H1 (cell line): ENCODE data around the gene SLC25A12. TPM values are rescaled to one million over a fixed set of nuclear protein-coding genes. Genes with fewer than 3 reads are reported as not detected.

Source experiments
- BRCA1 ChIP-seq: IDR thresholded peaks from 2 replicates; pipeline ENCODE4 v1.6.1; 2012; ENCODE audit warnings: low read depth, low read length, improper control_type of control experiment
- MAFK ChIP-seq: IDR thresholded peaks from 2 replicates; pipeline ENCODE4 v1.6.1; 2012; ENCODE audit warnings: low read depth, mild to moderate bottlenecking, improper control_type of control experiment, low read length
- RAD21 ChIP-seq, 2 experiments: IDR thresholded peaks in 1 of 2; conservative IDR thresholded peaks in 1 of 2; 2 replicates each; pipeline ENCODE4 v1.6.1; 2011; ENCODE audit warnings: low read depth in 2 of 2, low read length in 2 of 2, improper control_type of control experiment in 1 of 2, inconsistent platforms in 1 of 2, mild to moderate bottlenecking in 1 of 2, moderate library complexity in 1 of 2
- polyA plus RNA-seq, 7 experiments: library from polyadenylated mRNA; depleted of rRNA in 3 of 7; stranded (reverse) in 5 of 7; unstranded in 2 of 7; fragments of >200 nt in 5 of 7; fragments of 200-250 nt in 2 of 7; gene quantifications; 1 replicate in 5 of 7; 2 replicates in 1 of 7; 4 replicates in 1 of 7; pipeline versions ENCODE4 v1.2.1 to v1.2.3, GENCODE V29; 2011 to 2013; ENCODE audit warnings: missing spikeins in 2 of 7, mixed read lengths in 2 of 7
- total RNA-seq: library from RNA; stranded (reverse); fragmentation: NEBNext Ultra II Directional; extraction: Animal tissue kit (Norgen Biotek cat#: 25700); gene quantifications from 2 replicates; pipeline ENCODE4 v1.2.1, GENCODE V29; 2021

The SLC25A12 gene
- total and polyA plus RNA-seq, 2 of the 8 experiments (the other 6 are each of a cell fraction or from before 2014, with no cell fraction given): 7.7 to 10.2 TPM

DNA sequence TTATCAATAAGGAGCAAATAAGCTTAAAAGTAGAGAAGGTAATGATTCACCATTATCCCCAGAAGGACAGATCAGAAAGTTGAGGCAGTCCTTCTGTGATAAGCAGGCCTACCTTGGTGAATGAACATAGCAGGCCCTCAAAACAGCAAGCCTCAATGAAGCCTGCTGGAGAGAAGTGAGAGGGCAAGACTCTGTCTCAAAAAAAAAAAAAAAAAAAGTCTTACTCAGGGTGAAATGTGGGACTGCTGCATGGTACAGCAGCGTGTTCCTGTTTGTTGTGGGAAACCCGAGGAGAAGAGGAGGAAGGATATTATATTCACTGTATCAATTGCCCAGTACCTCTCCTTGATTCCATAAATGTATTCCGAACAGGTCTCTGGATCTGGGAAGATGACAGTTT lies 19.5 kb upstream of the SLC25A12 start (continued):
- TF ChIP-seq RAD21 (IDR thresholded peaks at IDR 0.05 in 1 of 2, conservative IDR thresholded peaks at IDR 0.05 in 1 of 2; ENCODE audit: low read depth in 2 of 2, low read length in 2 of 2): no peak
- TF ChIP-seq MAFK: no peak
- TF ChIP-seq BRCA1: no peak
